ENCODE data around the gene LLGL1.

DNA sequence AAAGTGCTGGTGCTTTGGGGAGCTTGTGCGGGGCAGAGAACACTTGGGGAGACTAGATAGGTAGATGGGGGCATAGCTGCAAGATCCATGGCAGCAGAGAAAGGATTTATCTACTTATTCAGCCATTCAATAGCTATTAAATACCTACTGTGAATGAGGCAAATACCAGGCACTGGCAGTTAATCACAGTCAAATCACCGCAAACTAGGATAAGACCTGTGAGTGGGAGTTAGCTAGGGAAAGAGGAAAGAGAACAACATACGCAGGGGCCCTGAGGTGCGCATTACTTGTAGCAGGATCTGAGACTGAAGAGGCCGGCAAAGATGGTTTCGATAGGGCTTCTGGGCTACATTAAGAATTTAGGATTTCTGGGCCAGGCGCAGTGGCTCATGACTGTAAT is 45.6 kb upstream of the LLGL1 start:
- no peak for TF ChIP-seq CTCF (IDR thresholded peaks at IDR 0.05; ENCODE audit: insufficient read depth, low read depth, low read length)
- no peak for TF ChIP-seq EZH2 (IDR thresholded peaks at IDR 0.05; ENCODE audit: insufficient read depth, low read length)

Measured in astrocyte (in vitro differentiated cells and primary cell).